Thoracic aorta (tissue), 2 donors: ENCODE results near the gene GABBR1. TPM values are rescaled to one million over a fixed set of nuclear protein-coding genes. Genes with fewer than 3 reads are reported as not detected.

Experiments used
- ATAC-seq: fragments of 150-250 bp; one replicate; pipeline ENCODE4 v1.8.0; 2017; ENCODE audit warnings: low read depth; ENCODE audit not compliant: insufficient number of reproducible peaks, low FRiP score
- DNase-seq: peaks from one replicate; pipeline ENCODE4 v3.0.0-alpha.2; 2020; ENCODE audit warnings: low spot score
- H3K27ac ChIP-seq, 2 donors: fragments of 200-600 bp; sonication (generic); 1 replicate in 1 of 2; 2 replicates in 1 of 2; pipeline ENCODE4 v1.5.1; 2016; ENCODE audit warnings: mild to moderate bottlenecking in 2 of 2, moderate library complexity in 2 of 2
- H3K27me3 ChIP-seq: fragments of 200-600 bp; sonication (generic); replicated peaks from 2 replicates; pipeline ENCODE4 v1.6.0; 2016; ENCODE audit warnings: mild to moderate bottlenecking; ENCODE audit not compliant: insufficient read depth
- H3K36me3 ChIP-seq: fragments of 200-600 bp; sonication (generic); one replicate; pipeline ENCODE4 v1.5.1; 2016
- H3K4me1 ChIP-seq, 2 donors: fragments of 200-600 bp; sonication (generic); 1 replicate in 1 of 2; 2 replicates in 1 of 2; pipeline versions ENCODE4 v1.5.1 to v1.6.0; 2016; ENCODE audit warnings: low read depth in 2 of 2, mild to moderate bottlenecking in 1 of 2; ENCODE audit not compliant: control insufficient read depth in 1 of 2
- H3K4me3 ChIP-seq: fragments of 200-600 bp; sonication (generic); 2 replicates; pipeline ENCODE4 v1.5.1; 2016; ENCODE audit warnings: mild to moderate bottlenecking
- H3K9me3 ChIP-seq: fragments of 200-600 bp; sonication (generic); 2 replicates; pipeline ENCODE4 v1.5.1; 2016
- total RNA-seq, 2 donors: library from RNA; depleted of rRNA; stranded (reverse); fragments of >200 nt; gene quantifications; one replicate each; pipeline versions ENCODE4 v1.1.0 to v1.2.3, GENCODE V29; 2016
- TF ChIP-seq, protein P1 (sequence below): fragments of 200-600 bp; sonication (generic); IDR thresholded peaks from one replicate; pipeline ENCODE4 v1.5.1; 2019; ENCODE audit warnings: antibody characterized with exemption

The GABBR1 gene
- total RNA-seq, 2 donors from 2014 or later = 63.2 to 112 TPM

GRCh38 chr6:29577544-29577943 lies 55.4 kb downstream of the GABBR1 start:
- Histone ChIP-seq H3K27me3 (no peaks in the 10 kb centered on the region), H3K9me3 (no peaks in the 10 kb centered on the region), H3K4me1 (no peaks in the 10 kb centered on the region), H3K4me3 (no peak overlapping the region), H3K27ac (no peak overlapping the region), H3K36me3 (no peaks in the 10 kb centered on the region)
- ATAC-seq (no peak), DNase-seq (no peak)
- TF ChIP-seq, protein P1, sequence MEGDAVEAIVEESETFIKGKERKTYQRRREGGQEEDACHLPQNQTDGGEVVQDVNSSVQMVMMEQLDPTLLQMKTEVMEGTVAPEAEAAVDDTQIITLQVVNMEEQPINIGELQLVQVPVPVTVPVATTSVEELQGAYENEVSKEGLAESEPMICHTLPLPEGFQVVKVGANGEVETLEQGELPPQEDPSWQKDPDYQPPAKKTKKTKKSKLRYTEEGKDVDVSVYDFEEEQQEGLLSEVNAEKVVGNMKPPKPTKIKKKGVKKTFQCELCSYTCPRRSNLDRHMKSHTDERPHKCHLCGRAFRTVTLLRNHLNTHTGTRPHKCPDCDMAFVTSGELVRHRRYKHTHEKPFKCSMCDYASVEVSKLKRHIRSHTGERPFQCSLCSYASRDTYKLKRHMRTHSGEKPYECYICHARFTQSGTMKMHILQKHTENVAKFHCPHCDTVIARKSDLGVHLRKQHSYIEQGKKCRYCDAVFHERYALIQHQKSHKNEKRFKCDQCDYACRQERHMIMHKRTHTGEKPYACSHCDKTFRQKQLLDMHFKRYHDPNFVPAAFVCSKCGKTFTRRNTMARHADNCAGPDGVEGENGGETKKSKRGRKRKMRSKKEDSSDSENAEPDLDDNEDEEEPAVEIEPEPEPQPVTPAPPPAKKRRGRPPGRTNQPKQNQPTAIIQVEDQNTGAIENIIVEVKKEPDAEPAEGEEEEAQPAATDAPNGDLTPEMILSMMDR = no peak

GRCh38 chr6:29576056-29576455 lies 56.9 kb downstream of the GABBR1 start:
- H3K9me3 ChIP-seq = no peaks in the 10 kb centered on the region
- H3K4me1 ChIP-seq = no peaks in the 10 kb centered on the region
- TF ChIP-seq, protein P1 = no peak
- H3K4me3 ChIP-seq = no peak overlapping the region
- no peaks in the 10 kb centered on the region for H3K36me3 ChIP-seq
- ATAC-seq = no peak
- H3K27me3 ChIP-seq = no peaks in the 10 kb centered on the region
- no peak for DNase-seq
- no peak overlapping the region for H3K27ac ChIP-seq

DNA sequence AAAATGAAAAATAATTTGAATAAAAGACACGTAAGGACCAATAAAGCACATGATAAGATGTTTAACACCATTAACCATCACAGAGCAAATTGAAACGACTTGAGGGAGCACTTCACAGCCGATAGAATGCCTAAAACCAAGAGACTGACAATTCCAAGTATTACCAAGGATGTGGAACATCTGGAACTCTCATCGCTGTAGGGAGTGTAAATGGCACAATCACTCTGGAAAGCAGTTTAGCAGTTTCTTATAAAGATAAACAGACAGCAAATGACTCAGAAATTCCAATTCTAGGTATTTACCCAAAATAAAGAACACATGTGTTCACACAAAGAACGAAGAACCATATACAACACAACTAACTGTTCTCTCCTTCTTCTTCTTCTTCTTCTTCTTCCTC lies 65.0 kb downstream of the GABBR1 start:
- no peaks in the 10 kb centered on the region for H3K9me3 ChIP-seq
- no peak overlapping the region for H3K4me3 ChIP-seq
- no peaks in the 10 kb centered on the region for H3K27me3 ChIP-seq
- TF ChIP-seq, protein P1 = no peak
- no peak for DNase-seq
- no peaks in the 10 kb centered on the region for H3K36me3 ChIP-seq
- H3K4me1 ChIP-seq = no peaks in the 10 kb centered on the region
- ATAC-seq = no peak
- no peak overlapping the region for H3K27ac ChIP-seq

- no peaks in the 10 kb centered on the region for H3K36me3 ChIP-seq
- DNase-seq = no peak
- no peak for ATAC-seq
- no peak overlapping the region for H3K4me3 ChIP-seq
- H3K9me3 ChIP-seq = no peaks in the 10 kb centered on the region
- no peak overlapping the region for H3K27ac ChIP-seq
- H3K27me3 ChIP-seq = no peaks in the 10 kb centered on the region
- TF ChIP-seq, protein P1 = no peak
- H3K4me1 ChIP-seq = no peaks in the 10 kb centered on the region
These were observed 65.4 kb downstream of the GABBR1 start for GRCh38 chr6:29567541-29567940.

DNA sequence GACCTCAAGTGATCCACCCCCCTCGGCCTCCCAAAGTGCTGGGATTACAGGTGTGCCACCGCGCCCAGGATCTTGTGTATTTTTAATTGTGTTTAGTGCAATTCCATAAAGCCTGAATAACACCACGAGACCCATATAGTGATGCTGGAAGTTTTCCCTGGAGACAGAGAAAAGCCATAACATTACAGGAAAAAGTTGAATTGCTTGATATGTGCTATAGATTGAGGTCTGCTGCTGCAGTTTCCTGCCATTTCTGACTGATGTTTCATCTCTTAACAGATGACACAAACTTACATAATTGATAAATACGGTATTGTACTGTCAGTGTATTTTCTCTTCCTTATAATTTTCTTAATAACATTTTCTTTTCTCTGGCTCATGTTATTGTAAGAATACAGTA lies 66.1 kb downstream of the GABBR1 start:
- H3K4me3 ChIP-seq = no peak overlapping the region
- no peak overlapping the region for H3K27ac ChIP-seq
- no peaks in the 10 kb centered on the region for H3K9me3 ChIP-seq
- ATAC-seq (no peak), DNase-seq (no peak)
- TF ChIP-seq, protein P1 = no peak
- no peaks in the 10 kb centered on the region for H3K27me3 ChIP-seq
- H3K4me1 ChIP-seq = no peaks in the 10 kb centered on the region
- no peaks in the 10 kb centered on the region for H3K36me3 ChIP-seq
